ENCODE data around the gene MRPL43. TPM values are rescaled to one million over a fixed set of nuclear protein-coding genes. Genes with fewer than 3 reads are reported as not detected.

The MRPL43 gene
- total and polyA plus RNA-seq, 10 of the 15 experiments (the other 5 are each of a cell fraction or from before 2014, with no cell fraction given) = 16.6 to 108 (median 65.1) TPM

DNA sequence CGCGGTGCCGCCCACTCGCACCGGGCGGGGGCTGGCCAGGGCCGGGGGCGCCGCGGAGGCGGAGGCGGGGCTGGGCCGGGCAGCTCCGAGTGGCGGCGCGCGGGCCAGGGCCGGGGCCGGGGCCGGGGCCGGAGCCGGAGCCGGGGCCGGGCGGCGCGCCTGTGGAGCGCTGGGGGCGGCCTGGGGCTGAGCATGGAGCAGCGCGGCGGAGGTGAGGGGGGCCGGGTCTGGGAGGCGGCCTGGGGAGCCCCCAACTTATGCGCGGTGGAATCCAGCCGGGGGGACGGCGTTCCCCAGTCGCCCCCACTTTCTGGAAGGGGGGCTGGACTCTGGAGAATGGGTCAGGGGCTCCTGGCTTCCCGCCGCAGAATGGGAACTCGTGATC lies 12.4 kb upstream of the MRPL43 start, which contains the start of gene LZTS2:
Gene LZTS2 (plus strand): TSS at position 67 of the 385 bp plus-strand sequence. CDS start 2,731 bp downstream, outside the sequence.
- peak within 1 kb of the TSS; percentile 90 for H2AFZ ChIP-seq (ENCODE audit: control insufficient read depth, low read depth, low read length)
- ChIA-PET SMC1A (ENCODE audit: uncharacterized antibody, unreplicated experiment) (no interaction called here), POLR2A (interaction anchor here (3.8 kb wide), 1 partner anchor 13 kb away, joined by 23 read pairs; the partner anchor contains the start of genes MRPL43 and TWNK), RAD21 (ENCODE audit: unreplicated experiment) (interaction anchor here (0.6 to 4.6 kb wide), 2 partner anchors 15 to 125 kb away, joined by 3 to 26 read pairs; no protein-coding TSS in a partner anchor), CTCF (interaction anchor here (0.8 to 5.7 kb wide), 6 partner anchors 12 to 86 kb away, joined by 3 to 91 read pairs (median 10); partner anchors contain the start of genes PDZD7, SFXN3 and SLF2)
- H3K4me3 ChIP-seq = peak within 1 kb of the TSS; percentile 86
- DNase-seq (ENCODE audit: low read depth, low spot score) = no peak
- H3K9ac ChIP-seq (ENCODE audit: control insufficient read depth, insufficient read depth, low read length) = peak within 1 kb of the TSS; percentile 73
- no TSS peak for BruUV-seq (replicated peaks)
- WGBS (ENCODE audit: insufficient coverage, insufficient replicate concordance, low lambda C conversion rate, missing lambda C conversion rate) = 1% methylated on average over 16 of the region's 44 CpGs
- H3K4me2 ChIP-seq (ENCODE audit: control insufficient read depth, insufficient read depth) = peak within 1 kb of the TSS; percentile 99
- intact Hi-C loops (cut with micrococcal nuclease; ENCODE audit: unreplicated experiment) (loop anchor here (1.0 to 5.0 kb wide), 3 partner anchors 14 to 87 kb away; partner anchors contain the start of genes KAZALD1 and SLF2), in situ Hi-C loops (cut with MboI) (no loop called here)
- FAIRE-seq = no peak
- no peak for ATAC-seq
- TF ChIP-seq NKRF (conservative IDR thresholded peaks at IDR 0.05) (no peak), BCL11A (IDR thresholded peaks at IDR 0.05; ENCODE audit: low read depth, low read length) (no peak), EGR1 (IDR thresholded peaks at IDR 0.05; ENCODE audit: borderline replicate concordance in 1 of 2, low read depth in 2 of 2, low read length in 2 of 2) (peak in 1 of 2 experiments; percentile 75; a peak in 2 of 3 replicates), ZSCAN29 (IDR thresholded peaks at IDR 0.05) (no peak), IRF4 (IDR thresholded peaks at IDR 0.05; ENCODE audit: low read depth, low read length) (no peak), RCOR1 (conservative IDR thresholded peaks at IDR 0.05; ENCODE audit: low read depth, low read length) (no peak)
- H4K20me1 ChIP-seq (ENCODE audit: control insufficient read depth, insufficient read depth) = no peaks in the 10 kb centered on the region
- peaks cover 17% of the 10 kb centered on the region for H3K4me1 ChIP-seq (ENCODE audit: control insufficient read depth, insufficient read depth, low read length)
- no peaks in the 10 kb centered on the region; a peak in 1 of 4 replicates for H3K36me3 ChIP-seq (ENCODE audit: control insufficient read depth in 2 of 2, insufficient read depth in 2 of 2, low read length in 1 of 2)
- no peaks in the 10 kb centered on the region for H3K9me3 ChIP-seq (replicated peaks; ENCODE audit: control insufficient read depth, insufficient read depth, low read length)
- no peaks in the 10 kb centered on the region for H3K27me3 ChIP-seq (replicated peaks in 1 of 2; ENCODE audit: control insufficient read depth in 2 of 2, insufficient read depth in 2 of 2, low read length in 1 of 2)
- H3K27ac ChIP-seq (ENCODE audit: control insufficient read depth, insufficient read depth) = peak within 1 kb of the TSS; percentile 88
- H3K79me2 ChIP-seq (ENCODE audit: control insufficient read depth, insufficient read depth, low read length) = peaks cover 10% of the 10 kb centered on the region

Data from GM12878 (cell line).